HEK293T (cell line): ENCODE data around the gene VAV3.

Experiments
- CTCF ChIA-PET: fragments of 350-600 bp; formaldehyde crosslinking; extraction: SDS; loops from one replicate; lab custom pipeline; 2021; ENCODE audit warnings: antibody characterized with exemption, inconsistent platforms; lab: Yijun Ruan, JAX
- POLR2A ChIA-PET: fragments of 350-600 bp; formaldehyde crosslinking; extraction: SDS; loops from one replicate; lab custom pipeline; 2020; ENCODE audit warnings: antibody characterized with exemption, inconsistent platforms; lab: Yijun Ruan, JAX
- DNase-seq: peaks from one replicate; pipeline ENCODE4 v3.0.0; 2012; ENCODE audit warnings: mixed read lengths; ENCODE audit errors: extremely low spot score
- ARNT ChIP-seq: fragments of 450-650 bp; IDR thresholded peaks from 2 replicates; pipeline ENCODE4 v1.6.1; 2017; ENCODE audit warnings: mild to moderate bottlenecking
- BHLHE40 ChIP-seq: fragments of 450-650 bp; IDR thresholded peaks from 2 replicates; pipeline ENCODE4 v1.6.1; 2016; ENCODE audit warnings: mild to moderate bottlenecking, moderate library complexity, borderline replicate concordance
- CTBP1 ChIP-seq: fragments of 450-650 bp; IDR thresholded peaks from 2 replicates; pipeline ENCODE4 v1.6.1; 2016; ENCODE audit warnings: borderline replicate concordance
- ELF4 ChIP-seq: fragments of 450-650 bp; IDR thresholded peaks from 2 replicates; pipeline ENCODE4 v1.6.1; 2017; ENCODE audit warnings: antibody characterized with exemption
- FOXA1 ChIP-seq: fragments of 450-650 bp; IDR thresholded peaks from 2 replicates; pipeline ENCODE4 v1.6.1; 2016; ENCODE audit warnings: mild to moderate bottlenecking
- FOXK2 ChIP-seq: fragments of 450-650 bp; IDR thresholded peaks from 2 replicates; pipeline ENCODE4 v1.6.1; 2016; ENCODE audit warnings: mild to moderate bottlenecking
- FOXM1 ChIP-seq: fragments of 450-650 bp; IDR thresholded peaks from 2 replicates; pipeline ENCODE4 v1.6.1; 2017; ENCODE audit warnings: mild to moderate bottlenecking, borderline replicate concordance
- HDGF ChIP-seq: fragments of 450-650 bp; IDR thresholded peaks from 2 replicates; pipeline ENCODE4 v1.6.1; 2017; ENCODE audit warnings: antibody characterized with exemption, borderline replicate concordance
- L3MBTL2 ChIP-seq: fragments of 450-650 bp; conservative IDR thresholded peaks from 2 replicates; pipeline ENCODE4 v1.6.1; 2016; ENCODE audit warnings: mild to moderate bottlenecking
- LEF1 ChIP-seq: fragments of 450-650 bp; IDR thresholded peaks from 2 replicates; pipeline ENCODE4 v1.6.1; 2017; ENCODE audit warnings: mild to moderate bottlenecking, borderline replicate concordance
- NFRKB ChIP-seq: fragments of 450-650 bp; IDR thresholded peaks from 2 replicates; pipeline ENCODE4 v1.6.1; 2016; ENCODE audit warnings: mild to moderate bottlenecking, moderate library complexity
- PKNOX1 ChIP-seq: fragments of 450-650 bp; IDR thresholded peaks from 2 replicates; pipeline ENCODE4 v1.6.1; 2016
- SP1 ChIP-seq: fragments of 450-650 bp; IDR thresholded peaks from 2 replicates; pipeline ENCODE4 v1.6.1; 2017
- SUZ12 ChIP-seq: fragments of 450-650 bp; IDR thresholded peaks from 2 replicates; pipeline ENCODE4 v1.6.1; 2016; ENCODE audit warnings: mild to moderate bottlenecking
- TARDBP ChIP-seq: fragments of 450-650 bp; IDR thresholded peaks from 2 replicates; pipeline ENCODE4 v1.6.1; 2016
- ZNF384 ChIP-seq: fragments of 450-650 bp; IDR thresholded peaks from 2 replicates; pipeline ENCODE4 v1.6.1; 2016

Gene VAV3

GRCh38 chr1:107794571-107794970, 170.4 kb downstream of the VAV3 start:
- DNase-seq: no peak
- ChIA-PET POLR2A (interaction anchor here (1.0 kb wide), 1 partner anchor 171 kb away, joined by 3 read pairs; the partner anchor contains the start of gene VAV3), CTCF (interaction anchor here (2.0 kb wide), 1 partner anchor 12 kb away, joined by 11 read pairs; no protein-coding TSS in a partner anchor)
- TF ChIP-seq TARDBP (no peak), PKNOX1 (no peak), ZNF384 (no peak), NFRKB (no peak), SUZ12 (no peak), FOXM1 (no peak)

GRCh38 chr1:107793896-107794453, 171.0 kb downstream of the VAV3 start:
- TF ChIP-seq BHLHE40: no peak
- TF ChIP-seq TARDBP: no peak
- TF ChIP-seq L3MBTL2: no peak
- no peak for TF ChIP-seq FOXM1
- TF ChIP-seq ARNT: no peak
- no peak for TF ChIP-seq SUZ12
- no peak for TF ChIP-seq ELF4
- no peak for TF ChIP-seq FOXK2
- TF ChIP-seq SP1: no peak
- TF ChIP-seq PKNOX1: no peak
- TF ChIP-seq FOXA1: no peak
- no peak for TF ChIP-seq NFRKB
- no peak for TF ChIP-seq CTBP1
- TF ChIP-seq LEF1: no peak
- no peak for TF ChIP-seq HDGF
- no peak for TF ChIP-seq ZNF384
- DNase-seq: no peak
- ChIA-PET POLR2A (interaction anchor here (1.0 kb wide), 1 partner anchor 171 kb away, joined by 3 read pairs; the partner anchor contains the start of gene VAV3), CTCF (interaction anchor here (0.6 to 2.0 kb wide), 2 partner anchors 12 to 296 kb away, joined by 4 to 11 read pairs; no protein-coding TSS in a partner anchor)

- CTCF ChIA-PET: interaction anchor here (1.7 kb wide), 1 partner anchor 9 kb away, joined by 7 read pairs; no protein-coding TSS in a partner anchor
- no peak for DNase-seq
- no peak for TF ChIP-seq L3MBTL2
- no peak for TF ChIP-seq NFRKB
- TF ChIP-seq ZNF384: no peak
- no peak for TF ChIP-seq ARNT
- no peak for TF ChIP-seq FOXM1
- no peak for TF ChIP-seq PKNOX1
- TF ChIP-seq SP1: no peak
- no peak for TF ChIP-seq HDGF
- no peak for TF ChIP-seq LEF1
- no peak for TF ChIP-seq CTBP1
- TF ChIP-seq FOXA1: no peak
- no peak for TF ChIP-seq BHLHE40
- POLR2A ChIA-PET: no interaction called here
These were observed 173.6 kb downstream of the VAV3 start for GRCh38 chr1:107791348-107791747.

GRCh38 chr1:107789817-107790524, 175.0 kb downstream of the VAV3 start:
- TF ChIP-seq SUZ12 (no peak), ZNF384 (no peak), ARNT (no peak), TARDBP (no peak), L3MBTL2 (no peak), CTBP1 (no peak), NFRKB (no peak), PKNOX1 (no peak), FOXM1 (no peak), ELF4 (no peak), FOXK2 (no peak), SP1 (no peak), BHLHE40 (no peak), LEF1 (no peak), FOXA1 (no peak)
- ChIA-PET POLR2A (no interaction called here), CTCF (interaction anchor here (1.0 kb wide), 1 partner anchor 9 kb away, joined by 3 read pairs; no protein-coding TSS in a partner anchor)
- no peak for DNase-seq
